ENCODE data around the gene RBPJL. TPM values are rescaled to one million over a fixed set of nuclear protein-coding genes. Genes with fewer than 3 reads are reported as not detected.

Gene RBPJL
- total and polyA plus RNA-seq, 4 experiments from 2014 or later, result not detected

DNA sequence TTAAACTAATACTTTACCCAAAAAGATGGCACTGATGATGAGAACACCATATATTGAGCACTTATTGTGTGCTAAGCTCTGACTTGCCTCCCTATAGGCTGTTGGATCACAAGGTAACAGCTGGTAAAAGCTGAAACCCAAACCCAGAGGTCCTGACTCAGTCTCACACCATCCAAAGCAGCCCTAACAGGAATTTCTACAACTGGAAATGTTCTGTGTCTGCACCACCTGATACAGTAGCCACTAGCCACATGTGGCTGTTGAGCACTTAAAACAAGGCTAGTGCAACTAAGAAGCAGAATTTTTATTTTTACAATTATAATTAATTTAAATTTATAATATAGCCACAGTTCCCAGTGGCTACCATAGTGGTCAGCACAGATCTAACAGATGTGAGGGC, 17.1 kb downstream of the RBPJL start:
- Histone ChIP-seq H3K9me3 (ENCODE audit: control insufficient read depth in 1 of 2, low read length in 2 of 2) (no peaks in the 10 kb centered on the region), H3K27ac (ENCODE audit: low read depth, low read length) (no peak overlapping the region), H3K4me1 (ENCODE audit: insufficient read depth, low read length) (peaks cover 28% of the 10 kb centered on the region), H3K27me3 (ENCODE audit: insufficient read depth, low read length) (no peaks in the 10 kb centered on the region), H3K4me3 (ENCODE audit: low read length in 2 of 2) (no peak overlapping the region), H3K36me3 (ENCODE audit: insufficient read depth, low read length) (no peaks in the 10 kb centered on the region)
- DNase-seq, result no peak
- H3K9me3 Mint-ChIP-seq, result no peaks in the 10 kb centered on the region
- no peak overlapping the region for H3K4me3 Mint-ChIP-seq
- H3K4me1 Mint-ChIP-seq, result peaks cover 11 to 25% (median 18%) of the 10 kb centered on the region in 4 donors
- no peak overlapping the region for H3K27ac Mint-ChIP-seq
- H3K36me3 Mint-ChIP-seq, result peaks cover 0 to 3% of the 10 kb centered on the region in 2 donors
- POLR2A ChIA-PET (ENCODE audit: partially characterized antibody), result no interaction called here
- CTCF ChIA-PET (ENCODE audit: partially characterized antibody), result interaction anchor here (1.3 to 7.9 kb wide), 4 partner anchors 10 to 447 kb away, joined by 3 to 125 read pairs (median 14); no protein-coding TSS in a partner anchor
- no peaks in the 10 kb centered on the region for H3K27me3 Mint-ChIP-seq
- intact Hi-C loops (cut with micrococcal nuclease), result no loop called here

DNA sequence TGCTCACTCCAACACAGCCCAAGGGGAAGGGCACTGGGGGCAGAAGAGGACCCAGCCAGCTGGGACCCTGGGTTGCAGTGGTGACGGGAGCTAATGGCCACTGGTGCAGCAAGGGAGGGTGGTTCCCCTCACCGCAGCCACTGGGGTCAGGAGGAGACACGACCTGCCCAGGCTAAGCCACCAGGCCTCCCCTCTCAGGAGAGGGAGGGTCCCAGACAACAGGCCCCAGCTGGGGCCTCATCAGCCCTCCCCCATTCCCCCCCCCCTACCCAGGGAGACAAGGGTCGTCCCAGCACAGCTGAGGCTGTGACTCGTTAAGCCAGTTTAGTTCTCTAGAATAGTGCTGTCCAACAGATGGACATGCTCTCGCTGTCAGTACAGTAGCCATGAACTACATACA, 18.7 kb downstream of the RBPJL start:
- peaks cover 4 to 14% (median 10%) of the 10 kb centered on the region in 4 donors for H3K4me1 Mint-ChIP-seq
- Histone ChIP-seq H3K9me3 (ENCODE audit: control insufficient read depth in 1 of 2, low read length in 2 of 2) (no peaks in the 10 kb centered on the region), H3K27me3 (ENCODE audit: insufficient read depth, low read length) (no peaks in the 10 kb centered on the region), H3K4me3 (ENCODE audit: low read length in 2 of 2) (no peak overlapping the region), H3K4me1 (ENCODE audit: insufficient read depth, low read length) (peaks cover 15% of the 10 kb centered on the region), H3K36me3 (ENCODE audit: insufficient read depth, low read length) (no peaks in the 10 kb centered on the region), H3K27ac (ENCODE audit: low read depth, low read length) (no peak overlapping the region)
- peaks cover 0 to 5% of the 10 kb centered on the region in 2 donors for H3K36me3 Mint-ChIP-seq
- POLR2A ChIA-PET (ENCODE audit: partially characterized antibody), result interaction anchor here (1.7 kb wide), 1 partner anchor 37 kb away, joined by 3 read pairs; the partner anchor contains the start of gene SYS1
- no peaks in the 10 kb centered on the region for H3K9me3 Mint-ChIP-seq
- no peak for DNase-seq
- H3K27me3 Mint-ChIP-seq, result no peaks in the 10 kb centered on the region
- CTCF ChIA-PET (ENCODE audit: partially characterized antibody), result interaction anchor here (0.5 to 2.2 kb wide), 5 partner anchors 48 to 446 kb away, joined by 3 to 9 read pairs (median 6); no protein-coding TSS in a partner anchor
- H3K4me3 Mint-ChIP-seq, result no peak overlapping the region
- intact Hi-C loops (cut with micrococcal nuclease), result no loop called here
- H3K27ac Mint-ChIP-seq, result no peak overlapping the region

DNA sequence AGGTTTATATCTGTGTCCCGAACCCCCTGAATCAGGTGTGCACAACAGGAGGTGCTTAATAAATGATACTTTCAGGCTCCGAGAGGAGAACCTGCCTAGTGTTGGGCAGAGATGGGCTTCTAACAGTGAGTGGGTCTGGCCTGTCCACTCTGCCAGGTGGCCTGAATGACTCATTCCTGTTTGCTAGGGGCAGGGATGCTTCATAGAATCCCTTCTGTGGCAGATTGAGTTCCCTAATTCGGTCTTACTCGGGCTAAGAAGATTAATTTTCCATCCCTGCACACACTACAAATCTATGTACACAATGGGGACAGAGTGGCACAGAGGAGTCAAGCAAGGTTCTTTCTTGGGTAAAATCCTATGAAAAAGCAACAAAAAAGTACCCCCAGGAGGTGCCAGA, 21.8 kb downstream of the RBPJL start:
- no peak for DNase-seq
- intact Hi-C loops (cut with micrococcal nuclease), result no loop called here
- Histone ChIP-seq H3K27ac (ENCODE audit: low read depth, low read length) (no peak overlapping the region), H3K9me3 (ENCODE audit: control insufficient read depth in 1 of 2, low read length in 2 of 2) (no peaks in the 10 kb centered on the region), H3K36me3 (ENCODE audit: insufficient read depth, low read length) (no peaks in the 10 kb centered on the region), H3K4me3 (ENCODE audit: low read length in 2 of 2) (no peak overlapping the region), H3K4me1 (ENCODE audit: insufficient read depth, low read length) (no peaks in the 10 kb centered on the region), H3K27me3 (ENCODE audit: insufficient read depth, low read length) (no peaks in the 10 kb centered on the region)
- Mint-ChIP-seq H3K27ac (no peak overlapping the region), H3K4me1 (no peaks in the 10 kb centered on the region), H3K27me3 (no peaks in the 10 kb centered on the region), H3K36me3 (peaks cover 0 to 9% of the 10 kb centered on the region in 2 donors), H3K4me3 (no peak overlapping the region), H3K9me3 (no peaks in the 10 kb centered on the region)
- ChIA-PET CTCF (ENCODE audit: partially characterized antibody) (interaction anchor here (1.5 to 2.3 kb wide), 2 partner anchors 8 to 10 kb away, joined by 3 to 5 read pairs; no protein-coding TSS in a partner anchor), POLR2A (ENCODE audit: partially characterized antibody) (no interaction called here)

DNA sequence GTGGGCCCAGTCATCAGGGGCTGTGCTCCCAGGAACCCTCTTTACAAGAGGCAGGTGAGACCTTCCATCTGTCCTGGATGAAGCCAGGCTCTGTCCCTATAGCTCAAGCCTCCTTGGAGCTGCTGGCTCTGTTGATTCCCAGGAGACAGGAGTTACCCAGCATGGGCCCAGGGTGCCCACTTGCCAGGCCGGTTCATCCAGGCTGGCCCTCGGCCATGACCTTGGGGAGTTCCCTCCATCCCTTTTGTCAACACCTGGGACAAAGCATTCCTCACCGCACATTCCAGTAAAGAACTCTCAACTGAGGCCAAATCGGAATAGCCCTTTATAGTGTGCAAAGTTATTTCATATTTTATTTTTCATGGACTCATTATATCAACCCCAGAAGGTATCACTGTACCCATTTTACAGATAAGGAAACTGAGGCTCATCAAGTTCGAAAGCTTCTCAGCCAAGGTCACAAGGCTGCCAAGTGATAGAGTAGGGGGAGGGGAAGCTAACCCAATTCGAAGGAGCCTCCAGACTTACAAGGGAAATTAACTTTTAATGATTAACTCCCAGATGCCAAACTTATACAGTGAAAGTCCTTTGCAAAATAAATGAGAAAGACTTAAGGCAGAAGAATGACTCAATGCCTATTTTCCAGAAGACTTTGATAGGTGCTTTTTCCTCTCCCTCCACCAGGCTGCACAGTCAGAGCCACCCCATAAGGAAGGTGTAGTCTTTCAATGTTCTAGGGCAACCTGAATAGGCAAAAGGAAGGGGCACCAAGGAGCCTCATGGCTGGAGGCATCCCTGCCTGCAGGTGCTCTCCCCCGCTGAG, 23.1 kb downstream of the RBPJL start:
- H3K27me3 Mint-ChIP-seq, result no peaks in the 10 kb centered on the region
- no peaks in the 10 kb centered on the region for H3K9me3 ChIP-seq (ENCODE audit: control insufficient read depth in 1 of 2, low read length in 2 of 2)
- no peaks in the 10 kb centered on the region for H3K4me1 Mint-ChIP-seq
- CTCF ChIA-PET (ENCODE audit: partially characterized antibody), result interaction anchor here (1.0 to 2.3 kb wide), 5 partner anchors 10 to 441 kb away, joined by 3 to 5 read pairs (median 3); partner anchors contain the start of gene SYS1
- DNase-seq, result no peak
- H3K27ac Mint-ChIP-seq, result no peak overlapping the region
- no peaks in the 10 kb centered on the region for H3K36me3 ChIP-seq (ENCODE audit: insufficient read depth, low read length)
- POLR2A ChIA-PET (ENCODE audit: partially characterized antibody), result no interaction called here
- H3K27me3 ChIP-seq (ENCODE audit: insufficient read depth, low read length), result no peaks in the 10 kb centered on the region
- H3K4me1 ChIP-seq (ENCODE audit: insufficient read depth, low read length), result no peaks in the 10 kb centered on the region
- no peak overlapping the region for H3K4me3 ChIP-seq (ENCODE audit: low read length in 2 of 2)
- H3K4me3 Mint-ChIP-seq, result no peak overlapping the region
- H3K9me3 Mint-ChIP-seq, result no peaks in the 10 kb centered on the region
- intact Hi-C loops (cut with micrococcal nuclease), result no loop called here
- H3K27ac ChIP-seq (ENCODE audit: low read depth, low read length), result no peak overlapping the region
- H3K36me3 Mint-ChIP-seq, result peaks cover 0 to 9% of the 10 kb centered on the region in 2 donors

DNA sequence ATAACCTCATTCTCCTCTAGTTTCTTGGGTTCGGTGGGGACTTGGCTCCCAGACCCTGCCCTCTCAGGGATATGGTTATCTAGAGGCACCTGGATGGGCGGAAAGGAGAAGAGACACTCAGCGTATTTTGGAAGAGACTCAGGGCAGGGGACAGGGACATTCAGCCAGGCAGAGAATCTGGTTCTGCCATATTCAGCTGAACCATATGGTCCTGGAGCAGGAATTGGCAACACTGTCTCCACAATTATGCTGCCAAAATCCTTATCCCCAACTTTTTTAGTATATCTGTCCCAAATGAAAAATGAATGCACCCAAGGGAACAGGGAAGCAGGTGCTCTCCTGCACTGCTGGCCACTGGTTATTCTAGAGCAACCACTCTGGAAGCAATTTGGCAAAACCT, 23.8 kb downstream of the RBPJL start:
- CTCF ChIA-PET (ENCODE audit: partially characterized antibody), result interaction anchor here (1.4 to 2.3 kb wide), 2 partner anchors 12 to 440 kb away, joined by 3 to 5 read pairs; no protein-coding TSS in a partner anchor
- intact Hi-C loops (cut with micrococcal nuclease), result no loop called here

DNA sequence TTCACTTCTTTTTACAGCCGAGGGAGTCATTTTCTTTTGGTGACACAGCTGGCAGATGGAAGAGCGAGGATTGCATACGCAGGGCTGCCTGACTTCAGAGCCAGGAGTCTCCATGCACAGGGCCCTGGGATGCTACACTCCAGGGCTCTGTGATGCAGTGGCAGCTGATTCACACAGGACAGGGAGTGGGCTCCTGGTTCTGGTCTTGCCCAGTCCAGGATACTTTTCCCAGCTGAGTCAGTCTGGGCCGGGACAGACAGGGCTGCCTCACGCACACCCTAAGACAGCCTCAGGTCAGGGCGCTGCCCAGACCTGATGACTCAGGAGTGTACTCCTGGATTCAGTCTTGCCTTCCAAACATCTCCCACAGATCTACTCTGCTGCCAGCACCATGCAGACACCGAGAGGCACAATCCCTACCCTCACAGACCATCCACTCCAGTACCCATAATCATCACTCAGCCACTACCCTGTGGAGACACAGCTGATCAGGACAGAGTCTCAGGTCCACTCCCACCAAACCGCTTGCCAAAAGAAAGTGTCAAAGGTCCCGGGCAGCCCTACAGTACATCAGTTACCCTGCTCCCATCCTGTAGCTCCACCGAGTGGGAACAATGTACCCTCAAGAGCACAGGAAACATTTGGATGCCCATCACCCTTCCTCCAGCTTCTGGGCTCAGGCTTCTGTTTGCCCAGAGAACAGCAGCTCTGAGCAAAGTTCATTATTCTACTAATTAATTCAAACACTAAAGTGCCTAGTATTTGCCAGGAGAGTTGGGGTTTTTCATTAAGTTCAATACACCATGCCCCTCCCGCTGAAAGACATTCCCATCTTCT, 30.1 kb downstream of the RBPJL start:
- intact Hi-C loops (cut with micrococcal nuclease), result no loop called here
- no peaks in the 10 kb centered on the region for H3K9me3 ChIP-seq (ENCODE audit: control insufficient read depth in 1 of 2, low read length in 2 of 2)
- Mint-ChIP-seq H3K36me3 (no peaks in the 10 kb centered on the region), H3K27ac (peak overlapping the region in 2 of 7 donors; percentile 13 to 36), H3K27me3 (no peaks in the 10 kb centered on the region), H3K4me1 (no peaks in the 10 kb centered on the region), H3K4me3 (no peak overlapping the region), H3K9me3 (no peaks in the 10 kb centered on the region)
- ChIA-PET CTCF (ENCODE audit: partially characterized antibody) (interaction anchor here (1.1 kb wide), 1 partner anchor 18 kb away, joined by 4 read pairs; no protein-coding TSS in a partner anchor), POLR2A (ENCODE audit: partially characterized antibody) (no interaction called here)
- H3K36me3 ChIP-seq (ENCODE audit: insufficient read depth, low read length), result no peaks in the 10 kb centered on the region
- no peak for DNase-seq
- H3K4me1 ChIP-seq (ENCODE audit: insufficient read depth, low read length), result no peaks in the 10 kb centered on the region
- no peaks in the 10 kb centered on the region for H3K27me3 ChIP-seq (ENCODE audit: insufficient read depth, low read length)
- no peak overlapping the region for H3K27ac ChIP-seq (ENCODE audit: low read depth, low read length)
- H3K4me3 ChIP-seq (ENCODE audit: low read length in 2 of 2), result no peak overlapping the region

More for the DNA sequence above, 23.8 kb downstream of the RBPJL start:
- peaks cover 0 to 9% of the 10 kb centered on the region in 2 donors for H3K36me3 Mint-ChIP-seq
- H3K9me3 Mint-ChIP-seq, result no peaks in the 10 kb centered on the region
- Histone ChIP-seq H3K9me3 (ENCODE audit: control insufficient read depth in 1 of 2, low read length in 2 of 2) (no peaks in the 10 kb centered on the region), H3K4me1 (ENCODE audit: insufficient read depth, low read length) (no peaks in the 10 kb centered on the region), H3K27me3 (ENCODE audit: insufficient read depth, low read length) (no peaks in the 10 kb centered on the region), H3K27ac (ENCODE audit: low read depth, low read length) (no peak overlapping the region), H3K4me3 (ENCODE audit: low read length in 2 of 2) (no peak overlapping the region), H3K36me3 (ENCODE audit: insufficient read depth, low read length) (no peaks in the 10 kb centered on the region)
- POLR2A ChIA-PET (ENCODE audit: partially characterized antibody), result no interaction called here
- H3K27me3 Mint-ChIP-seq, result no peaks in the 10 kb centered on the region
- no peak overlapping the region for H3K4me3 Mint-ChIP-seq
- H3K4me1 Mint-ChIP-seq, result no peaks in the 10 kb centered on the region
- H3K27ac Mint-ChIP-seq, result peak overlapping the region in 2 of 7 donors; percentile 8 to 69
- no peak for DNase-seq

Measured in CD4-positive, alpha-beta memory T cell (primary cell).